H9 (cell line): ENCODE results near the gene FBXL7. TPM values are rescaled to one million over a fixed set of nuclear protein-coding genes. Genes with fewer than 3 reads are reported as not detected.
A peak's percentile ranks its signal among the peaks of the same experiment; 100 is the strongest.

ENCODE experiments used
- DNase-seq: peaks from one replicate; pipeline ENCODE4 v3.0.0-alpha.2; 2017
- H2AFZ ChIP-seq: one replicate; pipeline ENCODE4 v1.6.1; 2013; ENCODE audit warnings: mild to moderate bottlenecking, low read length, control low read depth, moderate library complexity
- H2AK5ac ChIP-seq: 2 replicates; pipeline ENCODE4 v1.6.1; 2013; ENCODE audit warnings: low read length, control low read depth, mixed read lengths; ENCODE audit not compliant: insufficient read length
- H2BK120ac ChIP-seq: one replicate; pipeline ENCODE4 v1.6.1; 2013; ENCODE audit warnings: low read depth, mild to moderate bottlenecking, low read length, control low read depth, inconsistent platforms; ENCODE audit not compliant: poor library complexity, severe bottlenecking
- H2BK12ac ChIP-seq: 2 replicates; pipeline ENCODE4 v1.6.1; 2013; ENCODE audit warnings: low read length, control low read depth, mixed read lengths, low read depth; ENCODE audit not compliant: insufficient read length
- H2BK15ac ChIP-seq: 2 replicates; pipeline ENCODE4 v1.6.1; 2013; ENCODE audit warnings: low read depth, low read length, control low read depth
- H2BK20ac ChIP-seq: one replicate; pipeline ENCODE4 v1.6.1; 2013; ENCODE audit warnings: low read depth, mild to moderate bottlenecking, low read length, control low read depth, inconsistent platforms; ENCODE audit not compliant: poor library complexity, severe bottlenecking
- H2BK5ac ChIP-seq: 2 replicates; pipeline ENCODE4 v1.6.1; 2013; ENCODE audit warnings: low read length, control low read depth, mixed read lengths; ENCODE audit not compliant: insufficient read length
- H3K14ac ChIP-seq: 2 replicates; pipeline ENCODE4 v1.6.1; 2013; ENCODE audit warnings: low read length, control low read depth; ENCODE audit not compliant: insufficient read depth
- H3K18ac ChIP-seq: 2 replicates; pipeline ENCODE4 v1.6.1; 2013; ENCODE audit warnings: low read depth, mild to moderate bottlenecking, mixed read lengths, low read length, control low read depth; ENCODE audit not compliant: insufficient read length
- H3K23ac ChIP-seq: 2 replicates; pipeline ENCODE4 v1.6.1; 2013; ENCODE audit warnings: low read length, control low read depth, mixed read lengths, low read depth; ENCODE audit not compliant: insufficient read length
- H3K23me2 ChIP-seq: 2 replicates; pipeline ENCODE4 v1.6.1; 2013; ENCODE audit warnings: low read depth, mild to moderate bottlenecking, mixed read lengths, low read length, control low read depth; ENCODE audit not compliant: insufficient read length, poor library complexity, severe bottlenecking
- H3K27ac ChIP-seq: 2 replicates; pipeline ENCODE4 v1.5.1; 2013; ENCODE audit warnings: low read length, control low read depth, mixed read lengths, low read depth; ENCODE audit not compliant: insufficient read length
- H3K27me3 ChIP-seq: 2 replicates; pipeline ENCODE4 v1.6.1; 2013; ENCODE audit warnings: low read length, control low read depth, inconsistent platforms; ENCODE audit not compliant: insufficient read depth
- H3K4ac ChIP-seq: 2 replicates; pipeline ENCODE4 v1.6.1; 2013; ENCODE audit warnings: low read depth, mild to moderate bottlenecking, control low read depth, inconsistent platforms, low read length, moderate library complexity
- H3K4me1 ChIP-seq: 2 replicates; pipeline ENCODE4 v1.6.1; 2013; ENCODE audit warnings: low read length, control low read depth, inconsistent platforms; ENCODE audit not compliant: insufficient read depth
- H3K4me2 ChIP-seq: 2 replicates; pipeline ENCODE4 v1.6.1; 2013; ENCODE audit warnings: low read length, control low read depth, mixed read lengths; ENCODE audit not compliant: insufficient read length, insufficient read depth
- H3K56ac ChIP-seq: 2 replicates; pipeline ENCODE4 v1.6.1; 2013; ENCODE audit warnings: low read depth, mild to moderate bottlenecking, mixed read lengths, low read length, control low read depth; ENCODE audit not compliant: insufficient read length
- H3K79me1 ChIP-seq: 2 replicates; pipeline ENCODE4 v1.6.1; 2013; ENCODE audit warnings: low read depth, mild to moderate bottlenecking, moderate library complexity, low read length, control low read depth, inconsistent platforms; ENCODE audit not compliant: insufficient read depth, poor library complexity, severe bottlenecking
- H3K79me2 ChIP-seq: 2 replicates; pipeline ENCODE4 v1.6.1; 2013; ENCODE audit warnings: low read length, control low read depth, inconsistent platforms; ENCODE audit not compliant: insufficient read depth
- H3K9ac ChIP-seq: 2 replicates; pipeline ENCODE4 v1.6.1; 2013; ENCODE audit warnings: low read length, control low read depth, mixed read lengths; ENCODE audit not compliant: insufficient read length; ENCODE audit errors: extremely low read depth
- H3K9me3 ChIP-seq: one replicate; pipeline ENCODE4 v1.6.1; 2013; ENCODE audit warnings: low read depth, low read length, inconsistent platforms; ENCODE audit not compliant: control insufficient read depth
- H3T11ph ChIP-seq: one replicate; pipeline ENCODE4 v1.6.1; 2013; ENCODE audit warnings: mild to moderate bottlenecking, low read length, control low read depth, inconsistent platforms
- H4K20me1 ChIP-seq: one replicate; pipeline ENCODE4 v1.6.1; 2013; ENCODE audit not compliant: control insufficient read depth, insufficient read length, insufficient read depth
- H4K5ac ChIP-seq: 2 replicates; pipeline ENCODE4 v1.6.1; 2013; ENCODE audit warnings: low read depth, mild to moderate bottlenecking, mixed read lengths, low read length, control low read depth; ENCODE audit not compliant: insufficient read length
- H4K8ac ChIP-seq: replicated peaks from 2 replicates; pipeline ENCODE4 v1.6.1; 2013; ENCODE audit warnings: low read length, control low read depth, mixed read lengths, low read depth; ENCODE audit not compliant: insufficient read length
- H4K91ac ChIP-seq: 2 replicates; pipeline ENCODE4 v1.6.1; 2013; ENCODE audit warnings: low read depth, mild to moderate bottlenecking, moderate library complexity, mixed read lengths, low read length, control low read depth; ENCODE audit not compliant: insufficient read length
- H3K27ac Mint-ChIP-seq, 3 experiments: 2 replicates in 2 of 3; 3 replicates in 1 of 3; pipeline ENCODE4 v1.8.0; 2020 to 2021; ENCODE audit warnings: mixed read lengths in 3 of 3, mild to moderate bottlenecking in 1 of 3, moderate library complexity in 1 of 3
- H3K27me3 Mint-ChIP-seq: 2 replicates; pipeline ENCODE4 v1.8.0; 2021; ENCODE audit warnings: low read depth, mild to moderate bottlenecking, moderate library complexity, mixed read lengths
- H3K36me3 Mint-ChIP-seq, 3 experiments: 2 replicates in 2 of 3; 3 replicates in 1 of 3; pipeline ENCODE4 v1.8.0; 2020 to 2021; ENCODE audit warnings: low read depth in 3 of 3, mixed read lengths in 3 of 3; ENCODE audit not compliant: insufficient read depth in 1 of 3
- H3K4me1 Mint-ChIP-seq, 2 experiments: 2 replicates each; pipeline ENCODE4 v1.8.0; 2020; ENCODE audit warnings: mixed read lengths in 2 of 2
- H3K4me3 Mint-ChIP-seq, 2 experiments: 2 replicates in 1 of 2; 3 replicates in 1 of 2; pipeline ENCODE4 v1.8.0; 2020 to 2021; ENCODE audit warnings: mild to moderate bottlenecking in 2 of 2, mixed read lengths in 2 of 2, moderate library complexity in 1 of 2
- H3K9me3 Mint-ChIP-seq, 2 experiments: 2 replicates in 1 of 2; 3 replicates in 1 of 2; pipeline ENCODE4 v1.8.0; 2020; ENCODE audit warnings: mild to moderate bottlenecking in 2 of 2, mixed read lengths in 2 of 2, moderate library complexity in 1 of 2
- WGBS: extraction: QIAGEN DNeasy Blood & Tissue Kit; methylation state at CpG from one replicate; pipeline ENCODE4 v1.1.7; 2013; ENCODE audit warnings: missing lambda C conversion rate, low lambda C conversion rate, mixed read lengths; ENCODE audit not compliant: insufficient read length; ENCODE audit errors: extremely low coverage; 5-methylcytosine and 5-hydroxymethylcytosine counted together
- total RNA-seq: library from RNA; stranded (reverse); gene quantifications from 2 replicates; pipeline ENCODE4 v1.2.1, GENCODE V29; 2021
- TF ChIP-seq, protein P1 (sequence below): fragments of 200-600 bp; sonication (generic); conservative IDR thresholded peaks from 3 replicates; pipeline ENCODE4 v1.8.0; 2021; ENCODE audit warnings: antibody characterized with exemption, mild to moderate bottlenecking

The FBXL7 gene
- total RNA-seq, 1 experiment from 2014 or later, result 14.6 TPM

DNA sequence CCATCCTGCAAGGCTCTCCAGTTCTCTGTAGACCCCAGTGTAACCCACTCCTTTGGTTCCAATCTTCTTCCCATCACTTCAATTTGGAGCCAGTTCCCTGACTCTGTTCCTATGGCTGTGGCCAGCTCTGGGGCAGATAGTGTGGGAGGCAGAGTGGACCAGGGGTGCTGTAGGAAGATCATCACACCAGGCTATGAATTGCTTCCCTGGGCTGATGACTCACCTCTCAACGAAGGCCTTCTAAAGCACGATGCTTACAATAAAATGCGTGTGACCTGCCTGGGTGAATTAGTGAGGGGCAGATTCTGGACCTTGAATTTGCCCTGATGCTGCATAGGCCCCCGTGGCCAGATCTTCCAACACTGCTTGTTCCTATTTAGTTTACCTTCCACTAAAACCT is 289.7 kb downstream of the FBXL7 start:
- Histone ChIP-seq H3K23me2 (no peaks in the 10 kb centered on the region), H3K79me2 (no peaks in the 10 kb centered on the region), H2BK12ac (no peak overlapping the region), H2BK120ac (no peak overlapping the region), H4K20me1 (no peaks in the 10 kb centered on the region), H3K27me3 (no peaks in the 10 kb centered on the region), H3K4ac (no peak overlapping the region), H4K91ac (no peak overlapping the region), H4K5ac (peak overlapping the region; percentile 79), H3K23ac (no peak overlapping the region), H2BK20ac (no peak overlapping the region), H4K8ac (no peak overlapping the region), H3K4me2 (no peak overlapping the region), H3K79me1 (no peaks in the 10 kb centered on the region), H2BK5ac (no peak overlapping the region), H3K9ac (no peak overlapping the region), H3T11ph (no peak overlapping the region), H3K4me1 (peaks cover 3% of the 10 kb centered on the region; the same call in 1 of the 2 replicates), H2AK5ac (no peak overlapping the region), H3K14ac (no peak overlapping the region), H3K27ac (no peak overlapping the region), H2BK15ac (no peak overlapping the region), H3K9me3 (no peaks in the 10 kb centered on the region), H2AFZ (no peak overlapping the region), H3K56ac (no peak overlapping the region), H3K18ac (no peak overlapping the region)
- Mint-ChIP-seq H3K4me3 (no peak overlapping the region), H3K27me3 (no peaks in the 10 kb centered on the region; the same call in 1 of the 2 replicates), H3K4me1 (peaks cover 14 to 35% of the 10 kb centered on the region in 2 experiments), H3K27ac (no peak overlapping the region), H3K36me3 (no peaks in the 10 kb centered on the region), H3K9me3 (no peaks in the 10 kb centered on the region)
- no CpG with 5 or more reads among the region's 4 CpGs for WGBS
- DNase-seq, result no peak
- TF ChIP-seq, protein P1, sequence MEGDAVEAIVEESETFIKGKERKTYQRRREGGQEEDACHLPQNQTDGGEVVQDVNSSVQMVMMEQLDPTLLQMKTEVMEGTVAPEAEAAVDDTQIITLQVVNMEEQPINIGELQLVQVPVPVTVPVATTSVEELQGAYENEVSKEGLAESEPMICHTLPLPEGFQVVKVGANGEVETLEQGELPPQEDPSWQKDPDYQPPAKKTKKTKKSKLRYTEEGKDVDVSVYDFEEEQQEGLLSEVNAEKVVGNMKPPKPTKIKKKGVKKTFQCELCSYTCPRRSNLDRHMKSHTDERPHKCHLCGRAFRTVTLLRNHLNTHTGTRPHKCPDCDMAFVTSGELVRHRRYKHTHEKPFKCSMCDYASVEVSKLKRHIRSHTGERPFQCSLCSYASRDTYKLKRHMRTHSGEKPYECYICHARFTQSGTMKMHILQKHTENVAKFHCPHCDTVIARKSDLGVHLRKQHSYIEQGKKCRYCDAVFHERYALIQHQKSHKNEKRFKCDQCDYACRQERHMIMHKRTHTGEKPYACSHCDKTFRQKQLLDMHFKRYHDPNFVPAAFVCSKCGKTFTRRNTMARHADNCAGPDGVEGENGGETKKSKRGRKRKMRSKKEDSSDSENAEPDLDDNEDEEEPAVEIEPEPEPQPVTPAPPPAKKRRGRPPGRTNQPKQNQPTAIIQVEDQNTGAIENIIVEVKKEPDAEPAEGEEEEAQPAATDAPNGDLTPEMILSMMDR, result no peak
